ENCODE measurements around the gene KAT8. TPM values are rescaled to one million over a fixed set of nuclear protein-coding genes. Genes with fewer than 3 reads are reported as not detected.

KAT8 gene
- total RNA-seq, 1 experiment from 2014 or later, result 44.9 TPM

DNA sequence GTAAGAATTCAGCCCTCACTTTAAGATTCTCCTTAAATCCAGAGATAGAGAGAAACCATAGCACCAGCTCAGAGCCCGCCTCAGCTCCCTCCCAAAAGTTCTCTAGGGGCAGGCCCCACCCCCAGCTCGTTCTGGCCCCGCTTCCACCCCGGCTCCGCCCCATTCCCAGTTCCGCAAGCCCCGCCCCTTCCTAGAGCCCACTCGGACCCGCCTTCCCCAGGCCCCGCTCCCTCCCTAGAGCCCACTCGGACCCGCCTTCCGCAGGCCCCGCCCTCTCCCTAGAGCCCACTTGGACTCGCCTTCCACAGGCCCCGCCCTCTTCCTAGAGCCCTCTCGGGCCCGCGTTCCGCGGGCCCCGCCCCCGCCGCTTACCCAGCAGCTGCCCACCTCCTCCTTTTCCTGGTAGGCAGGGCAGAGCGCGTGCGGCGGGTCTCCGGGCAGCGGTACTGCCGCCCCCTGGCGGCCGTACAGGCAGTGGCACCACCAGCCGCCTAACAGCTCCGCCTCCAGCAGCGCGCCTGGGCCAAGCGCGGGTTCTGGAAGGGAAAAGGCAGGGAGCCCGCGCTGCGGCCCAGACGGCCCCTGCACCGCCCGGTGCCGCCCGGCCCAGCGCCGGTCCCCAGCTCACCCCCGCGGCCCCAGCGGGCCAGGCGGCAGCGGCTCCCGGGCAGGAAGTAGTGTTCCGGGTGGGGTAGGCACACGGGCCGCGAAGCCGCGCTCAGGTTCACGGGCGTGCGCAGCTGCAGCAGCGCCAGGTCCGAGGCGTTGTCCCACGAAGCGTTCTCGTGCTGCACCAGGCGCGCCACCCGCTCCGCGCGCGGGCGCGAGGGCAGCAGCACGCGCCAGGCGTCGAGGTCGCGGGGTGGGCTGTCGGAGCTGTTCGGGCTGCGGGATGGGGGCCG, 24.9 kb downstream of the KAT8 start:
- Histone ChIP-seq H3K9ac (ENCODE audit: low read length) (peak overlapping the region; percentile 69), H3K9me3 (ENCODE audit: control insufficient read depth in 1 of 2, insufficient read depth in 1 of 2, low read depth in 1 of 2, low read length in 2 of 2) (no peaks in the 10 kb centered on the region), H3K4me2 (ENCODE audit: low read length) (peak overlapping the region; percentile 80), H2AFZ (ENCODE audit: low read depth, low read length, poor library complexity, severe bottlenecking) (no peak overlapping the region), H3K36me3 (ENCODE audit: control insufficient read depth in 1 of 2, insufficient read depth in 2 of 2, low read length in 2 of 2) (no peaks in the 10 kb centered on the region), H3K9me2 (ENCODE audit: insufficient read depth) (no peaks in the 10 kb centered on the region), H3K27ac (ENCODE audit: low read depth, low read length) (peak overlapping the region; percentile 72), H3K27me3 (ENCODE audit: insufficient read depth, low read length) (no peaks in the 10 kb centered on the region), H4K20me1 (ENCODE audit: insufficient read depth) (no peaks in the 10 kb centered on the region), H3K4me1 (ENCODE audit: control insufficient read depth in 1 of 2, insufficient read depth in 2 of 2, low read length in 2 of 2) (peaks cover 36 to 53% of the 10 kb centered on the region in 2 experiments), H3K4me3 (replicated peaks in 1 of 2; ENCODE audit: low read depth in 1 of 2, low read length in 2 of 2) (peak overlapping the region; percentile 30 to 48), H3K79me2 (ENCODE audit: insufficient read depth, low read length) (no peaks in the 10 kb centered on the region)
- ChIA-PET RAD21 (ENCODE audit: low non-redundant PET in 1 of 2, low total read pairs in 2 of 2, uncharacterized antibody in 2 of 2, unreplicated experiment in 2 of 2) (interaction anchor here (0.6 to 1.8 kb wide), 11 partner anchors 25 to 240 kb away, joined by 3 to 10 read pairs (median 4); partner anchors contain the start of genes HSD3B7 (in 2 of the 2), KAT8 (in 2 of the 2), ZNF646 (in 1 of the 2) and ZNF668 (in 1 of the 2)), POLR2A (interaction anchor here (0.6 to 9.9 kb wide), 13 partner anchors 8 to 1022 kb away, joined by 3 to 84 read pairs (median 4); partner anchors contain the start of genes FUS, HSD3B7 and KAT8), CTCF (interaction anchor here (0.6 to 2.2 kb wide), 30 partner anchors 9 to 731 kb away, joined by 3 to 30 read pairs (median 5); partner anchors contain the start of genes ARMC5, HSD3B7, KAT8 and ZNF267)
- BruUV-seq (replicated peaks), result no TSS peak
- intact Hi-C loops (cut with micrococcal nuclease), result loop anchor here (1.0 kb wide), 2 partner anchors 25 to 48 kb away; partner anchors contain the start of genes KAT8 and VKORC1
- peak; percentile 85 for ATAC-seq
- DNase-seq (ENCODE audit: low read depth, low spot score), result peak; percentile 96
- TF ChIP-seq EZH2phosphoT487 (IDR thresholded peaks at IDR 0.05; ENCODE audit: borderline replicate concordance) (no peak), JUND (IDR thresholded peaks at IDR 0.05) (no peak), FOSL1 (IDR thresholded peaks at IDR 0.05; ENCODE audit: low read depth) (no peak), YY1 (IDR thresholded peaks at IDR 0.05; ENCODE audit: extremely low read depth, insufficient replicate concordance, low read depth, low read length) (peak; percentile 5), ZFX (IDR thresholded peaks at IDR 0.05) (peak; percentile 43; the same call in 1 of the 2 replicates), POLR2AphosphoS5 (IDR thresholded peaks at IDR 0.05; ENCODE audit: low read depth, low read length) (peak; percentile 7; the same call in 1 of the 2 replicates), SIN3A (IDR thresholded peaks at IDR 0.05; ENCODE audit: low read depth) (no peak), EZH2 (IDR thresholded peaks at IDR 0.05) (no peak)
- TF ChIP-seq, protein P1, sequence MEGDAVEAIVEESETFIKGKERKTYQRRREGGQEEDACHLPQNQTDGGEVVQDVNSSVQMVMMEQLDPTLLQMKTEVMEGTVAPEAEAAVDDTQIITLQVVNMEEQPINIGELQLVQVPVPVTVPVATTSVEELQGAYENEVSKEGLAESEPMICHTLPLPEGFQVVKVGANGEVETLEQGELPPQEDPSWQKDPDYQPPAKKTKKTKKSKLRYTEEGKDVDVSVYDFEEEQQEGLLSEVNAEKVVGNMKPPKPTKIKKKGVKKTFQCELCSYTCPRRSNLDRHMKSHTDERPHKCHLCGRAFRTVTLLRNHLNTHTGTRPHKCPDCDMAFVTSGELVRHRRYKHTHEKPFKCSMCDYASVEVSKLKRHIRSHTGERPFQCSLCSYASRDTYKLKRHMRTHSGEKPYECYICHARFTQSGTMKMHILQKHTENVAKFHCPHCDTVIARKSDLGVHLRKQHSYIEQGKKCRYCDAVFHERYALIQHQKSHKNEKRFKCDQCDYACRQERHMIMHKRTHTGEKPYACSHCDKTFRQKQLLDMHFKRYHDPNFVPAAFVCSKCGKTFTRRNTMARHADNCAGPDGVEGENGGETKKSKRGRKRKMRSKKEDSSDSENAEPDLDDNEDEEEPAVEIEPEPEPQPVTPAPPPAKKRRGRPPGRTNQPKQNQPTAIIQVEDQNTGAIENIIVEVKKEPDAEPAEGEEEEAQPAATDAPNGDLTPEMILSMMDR (IDR thresholded peaks at IDR 0.05 in 2 of 3, conservative IDR thresholded peaks at IDR 0.05 in 1 of 3; ENCODE audit: borderline replicate concordance in 1 of 3, insufficient read depth in 1 of 3, low read depth in 2 of 3, low read length in 2 of 3), result peak in 2 of 3 experiments; percentile 84 to 96; a peak in 4 of 6 replicates
